GM10266 (cell line): Measurements from ENCODE around the gene HSPA1B.
"Not testable (repeated sequence)": the region's sequence is repeated elsewhere in the genome, so short reads cannot be mapped to it uniquely, and the experiment has no call there.

Experiments
- DNase-seq: peaks from one replicate; pipeline ENCODE4 v3.0.0; 2012; ENCODE audit errors: extremely low spot score
- TF ChIP-seq, protein P1 (sequence below): IDR thresholded peaks from 2 replicates; pipeline ENCODE4 v1.5.1; 2012; ENCODE audit warnings: mild to moderate bottlenecking, low read depth; ENCODE audit not compliant: control insufficient read depth, insufficient read depth; ENCODE audit errors: missing control alignments

The HSPA1B gene

DNA sequence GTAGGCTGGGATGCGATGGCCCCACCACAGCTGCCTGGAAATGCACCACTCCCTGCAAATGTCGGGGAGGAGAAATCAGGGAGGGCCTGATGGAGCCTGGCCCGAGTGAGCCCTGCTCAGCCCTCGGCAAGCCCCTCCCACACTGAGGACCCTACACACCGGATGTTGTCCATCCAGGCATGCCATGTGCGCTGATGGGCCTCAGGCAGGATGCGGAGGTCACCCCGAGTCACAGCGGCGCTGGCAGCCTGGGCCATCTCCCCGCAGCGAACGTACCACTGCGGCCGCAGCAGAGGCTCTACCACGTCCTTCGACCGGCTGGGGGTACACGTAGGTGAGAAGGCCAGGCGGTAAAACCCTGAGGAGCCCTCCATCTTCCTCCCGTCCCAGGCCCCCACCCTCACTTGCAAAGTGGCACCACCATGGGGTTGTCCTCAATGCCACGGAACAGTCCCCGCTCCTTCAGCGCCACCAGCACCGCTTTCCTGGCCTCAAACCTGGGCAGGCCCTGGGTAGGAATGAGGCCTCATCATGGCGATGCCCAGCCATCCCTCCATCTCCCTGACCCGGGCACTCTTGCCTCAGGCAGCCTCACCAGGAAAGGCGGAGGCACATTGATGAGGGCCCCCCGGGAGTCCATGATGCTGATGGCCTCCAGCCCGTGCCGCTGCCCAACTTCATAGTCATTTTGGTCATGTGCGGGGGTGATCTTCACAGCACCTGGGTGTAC lies 45.2 kb upstream of the HSPA1B start:
- TF ChIP-seq, protein P1, sequence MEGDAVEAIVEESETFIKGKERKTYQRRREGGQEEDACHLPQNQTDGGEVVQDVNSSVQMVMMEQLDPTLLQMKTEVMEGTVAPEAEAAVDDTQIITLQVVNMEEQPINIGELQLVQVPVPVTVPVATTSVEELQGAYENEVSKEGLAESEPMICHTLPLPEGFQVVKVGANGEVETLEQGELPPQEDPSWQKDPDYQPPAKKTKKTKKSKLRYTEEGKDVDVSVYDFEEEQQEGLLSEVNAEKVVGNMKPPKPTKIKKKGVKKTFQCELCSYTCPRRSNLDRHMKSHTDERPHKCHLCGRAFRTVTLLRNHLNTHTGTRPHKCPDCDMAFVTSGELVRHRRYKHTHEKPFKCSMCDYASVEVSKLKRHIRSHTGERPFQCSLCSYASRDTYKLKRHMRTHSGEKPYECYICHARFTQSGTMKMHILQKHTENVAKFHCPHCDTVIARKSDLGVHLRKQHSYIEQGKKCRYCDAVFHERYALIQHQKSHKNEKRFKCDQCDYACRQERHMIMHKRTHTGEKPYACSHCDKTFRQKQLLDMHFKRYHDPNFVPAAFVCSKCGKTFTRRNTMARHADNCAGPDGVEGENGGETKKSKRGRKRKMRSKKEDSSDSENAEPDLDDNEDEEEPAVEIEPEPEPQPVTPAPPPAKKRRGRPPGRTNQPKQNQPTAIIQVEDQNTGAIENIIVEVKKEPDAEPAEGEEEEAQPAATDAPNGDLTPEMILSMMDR: no peak
- DNase-seq: no peak

DNA sequence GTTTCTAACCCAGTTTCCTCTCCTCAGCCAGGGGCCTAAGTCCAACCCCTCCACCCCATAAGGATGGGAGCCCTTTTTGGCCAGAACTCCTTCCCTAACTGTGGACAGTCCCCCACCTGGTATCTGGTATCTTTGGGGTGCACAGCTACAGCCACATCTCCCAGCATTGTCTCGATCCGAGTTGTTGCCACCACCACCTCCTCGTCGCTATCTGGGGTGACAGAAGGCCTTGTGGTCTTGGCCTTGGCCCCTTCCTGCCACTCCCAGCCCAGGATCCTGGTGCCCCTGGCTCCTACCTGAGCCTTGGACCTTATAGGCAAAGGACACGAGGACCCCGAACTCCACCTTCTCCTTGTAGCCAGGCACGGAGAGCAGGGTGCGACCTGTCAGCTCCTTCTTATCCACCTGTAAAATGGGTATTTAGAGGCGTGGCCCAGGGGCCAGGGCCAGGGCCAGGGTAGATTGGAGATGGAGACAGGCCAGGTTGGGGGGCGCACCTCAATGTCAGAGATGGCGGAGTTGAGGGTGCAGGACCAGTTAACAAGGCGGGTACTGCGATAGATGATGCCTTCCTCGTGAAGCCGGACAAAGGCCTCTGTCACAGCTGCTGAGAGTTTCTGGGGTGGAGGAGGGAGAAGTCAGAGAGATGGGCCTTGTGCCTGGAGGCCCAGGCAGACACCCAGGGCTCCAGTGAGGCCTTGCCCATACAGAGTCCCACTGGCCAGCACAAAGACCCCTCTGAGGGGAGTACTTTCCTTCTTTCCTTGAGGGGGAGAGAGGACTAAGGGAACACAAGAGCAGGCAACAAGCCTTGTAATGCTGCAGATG lies 43.2 kb upstream of the HSPA1B start:
- TF ChIP-seq, protein P1: no peak
- DNase-seq: no peak

DNA sequence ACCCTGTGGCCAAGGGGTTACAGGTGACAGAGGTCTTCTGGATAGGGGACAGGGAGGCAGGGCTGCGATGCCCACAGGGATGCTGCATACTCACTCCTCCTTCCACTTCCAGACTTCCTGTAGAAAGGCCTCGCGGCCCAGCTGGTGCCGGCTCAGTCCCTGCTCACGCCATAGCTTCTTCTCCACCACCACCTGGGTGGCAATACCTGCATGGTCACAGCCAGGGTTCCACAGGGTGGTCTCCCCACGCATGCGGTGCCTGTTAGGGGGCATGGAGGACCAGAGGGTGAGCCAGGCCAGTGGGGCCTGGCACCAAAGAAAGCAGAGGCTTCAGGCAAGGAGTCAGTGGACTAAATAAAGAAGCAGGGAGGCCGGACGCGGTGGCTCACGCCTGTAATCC lies 42.1 kb upstream of the HSPA1B start:
- no peak for DNase-seq
- TF ChIP-seq, protein P1: no peak

DNA sequence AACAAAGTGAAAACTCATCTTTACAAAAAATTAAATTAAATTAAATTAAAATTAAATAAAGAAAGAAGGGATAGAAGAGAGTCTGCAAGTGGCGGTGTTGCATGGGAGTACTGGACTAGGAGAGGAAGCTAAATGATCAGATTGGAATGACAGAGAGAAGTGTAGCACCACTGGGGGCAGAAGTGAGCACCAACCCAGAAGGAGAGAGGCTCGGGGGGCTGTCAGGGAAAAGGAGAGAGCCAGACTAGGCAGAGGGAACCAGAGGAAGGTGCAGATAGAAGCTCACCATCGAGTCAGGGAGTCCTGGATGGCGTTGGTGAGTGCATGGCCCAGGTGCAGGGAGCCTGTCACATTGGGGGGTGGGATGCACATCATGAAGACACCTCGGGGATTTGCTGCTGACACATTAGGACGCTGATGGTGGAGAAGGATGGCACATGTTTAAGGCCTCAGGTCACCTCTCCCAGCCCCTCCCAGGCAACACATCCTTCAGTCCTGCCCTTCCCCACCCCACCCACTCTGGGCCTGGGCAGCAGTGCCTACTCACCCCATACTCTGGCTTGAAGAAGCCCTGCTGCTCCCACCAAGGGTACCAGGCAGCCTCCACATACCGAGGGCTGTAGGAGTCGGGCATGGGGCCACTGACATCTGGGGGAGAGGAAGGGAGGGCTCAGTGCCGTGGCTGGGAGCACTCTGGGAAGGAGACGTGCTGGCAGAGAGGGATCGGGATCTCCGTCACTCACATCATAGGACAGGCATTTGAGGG lies 36.0 kb upstream of the HSPA1B start:
- TF ChIP-seq, protein P1: peak; percentile 59
- DNase-seq: peak; percentile 64

DNA sequence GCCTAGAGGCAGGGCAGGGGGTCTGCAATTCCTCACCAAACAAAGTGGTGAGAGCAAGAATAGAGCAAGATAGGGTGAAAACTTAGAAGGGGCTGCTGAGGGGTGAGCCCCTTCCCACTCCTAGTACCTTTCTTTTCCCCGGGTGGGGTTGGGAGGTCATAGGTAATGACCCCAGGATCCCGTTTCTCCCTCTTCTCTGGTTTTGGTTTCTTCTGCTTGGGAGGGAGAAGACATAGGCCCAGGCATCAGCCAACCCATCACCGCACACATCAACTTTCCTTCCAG lies 35.5 kb upstream of the HSPA1B start:
- DNase-seq: no peak
- TF ChIP-seq, protein P1: no peak

DNA sequence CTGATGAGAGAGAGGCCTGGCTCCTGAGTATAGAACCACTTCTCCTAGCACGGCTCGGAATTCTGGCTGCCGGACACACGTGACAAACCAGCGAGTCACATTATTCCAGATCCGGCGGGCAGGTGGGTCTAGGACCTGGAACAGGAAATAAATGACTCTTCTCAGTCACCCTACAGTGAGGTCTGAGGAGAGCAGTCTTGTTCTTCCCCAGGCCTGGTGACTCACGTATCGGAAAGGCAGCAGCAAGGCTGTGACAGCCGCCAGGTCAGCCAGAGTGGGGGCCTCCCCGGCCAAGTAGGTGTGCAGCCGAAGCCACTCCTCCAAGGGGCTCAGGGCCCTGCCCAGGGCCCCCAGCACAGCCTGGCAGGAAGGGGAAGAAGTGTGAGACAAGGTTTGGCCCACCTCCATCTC lies 34.8 kb upstream of the HSPA1B start:
- TF ChIP-seq, protein P1: no peak
- no peak for DNase-seq

DNA sequence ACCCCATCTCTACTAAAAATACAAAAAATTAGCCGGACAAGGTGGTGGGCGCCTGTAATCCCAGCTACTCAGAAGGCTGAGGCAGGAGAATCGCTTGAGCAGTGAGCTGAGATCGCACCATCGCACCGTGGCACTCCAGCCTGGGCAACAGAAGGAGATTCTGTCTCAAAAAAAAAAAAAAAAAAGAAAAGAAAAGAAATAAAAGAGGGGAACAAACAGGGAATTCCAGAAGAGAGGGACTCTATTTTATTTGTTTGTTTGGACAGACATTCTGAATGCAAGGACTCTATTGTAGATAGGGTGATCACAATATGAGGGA lies 33.7 kb upstream of the HSPA1B start:
- not testable (repeated sequence) for DNase-seq
